Transverse colon (tissue), 4 donors: ENCODE data around the gene DLGAP1. TPM values are rescaled to one million over a fixed set of nuclear protein-coding genes. Genes with fewer than 3 reads are reported as not detected.

Experiments
- DNase-seq: peaks from one replicate; pipeline ENCODE4 v3.0.0-alpha.2; 2019
- H3K27ac ChIP-seq, 4 donors: fragments of 200-600 bp; sonication (generic); 2 replicates each; pipeline ENCODE4 v1.5.1; 2016 to 2018; ENCODE audit warnings: inconsistent platforms in 4 of 4
- H3K27me3 ChIP-seq: fragments of 200-600 bp; sonication (generic); 2 replicates; pipeline ENCODE4 v1.5.1; 2017; ENCODE audit warnings: inconsistent platforms
- H3K36me3 ChIP-seq, 4 donors: fragments of 200-600 bp; sonication (generic); 2 replicates each; pipeline ENCODE4 v1.5.1; 2017 to 2019; ENCODE audit warnings: inconsistent platforms in 4 of 4
- H3K4me1 ChIP-seq, 4 donors: fragments of 200-600 bp; sonication (generic); 2 replicates each; pipeline ENCODE4 v1.5.1; 2017 to 2020; ENCODE audit warnings: inconsistent platforms in 4 of 4
- H3K4me3 ChIP-seq, 4 donors: fragments of 200-600 bp; sonication (generic); 1 replicate in 1 of 4; 2 replicates in 3 of 4; pipeline versions ENCODE4 v1.5.1 to v1.6.1; 2017 to 2019; ENCODE audit warnings: inconsistent platforms in 4 of 4
- H3K9me3 ChIP-seq, 2 donors: fragments of 200-600 bp; sonication (generic); 2 replicates each; pipeline ENCODE4 v1.5.1; 2017 to 2019; ENCODE audit warnings: inconsistent platforms in 2 of 2
- EP300 ChIP-seq: sonication (generic); formaldehyde crosslinking; IDR thresholded peaks from one replicate; pipeline ENCODE4 v1.6.1; 2017; ENCODE audit warnings: antibody characterized with exemption, low read depth
- POLR2A ChIP-seq: fragments of 450-650 bp; IDR thresholded peaks from one replicate; pipeline ENCODE4 v1.6.1; 2016; ENCODE audit warnings: antibody characterized with exemption, mild to moderate bottlenecking, moderate library complexity
- POLR2AphosphoS5 ChIP-seq, 3 donors: sonication (generic); formaldehyde crosslinking; IDR thresholded peaks; one replicate each; pipeline ENCODE4 v1.6.1; 2016; ENCODE audit warnings: antibody characterized with exemption in 3 of 3
- WGBS, 2 donors: methylation state at CpG; one replicate each; pipeline ENCODE4 v1.1.5; 2018; ENCODE audit warnings: low coverage in 1 of 2; 5-methylcytosine and 5-hydroxymethylcytosine counted together
- in situ Hi-C, 4 donors: fragments of 200-750 bp; cut with MboI; loops; one replicate each; pipeline versions ENCODE4 v1.15.0 to v1.15.1; 2017; ENCODE audit warnings: low sequenced_read_pairs in 3 of 4, low pct_ligation_motif_present in 1 of 4, low pct_unique_long_range_greater_than_20kb in 1 of 4
- intact Hi-C: fragments of 100-400 bp; cut with DNase I; formaldehyde crosslinking; loops from one replicate; pipeline ENCODE4 v1.15.1; 2023; ENCODE audit warnings: low total_unique reads
- total RNA-seq, 4 donors: library from RNA; depleted of rRNA; stranded (reverse); fragments of >200 nt; gene quantifications; one replicate each; pipeline ENCODE4 v1.1.0, GENCODE V29; 2016
- TF ChIP-seq, protein P1 (sequence below), 5 experiments: fragments of 200-600 bp in 3 of 5; fragments of 450-650 bp in 2 of 5; sonication (generic) in 3 of 5; IDR thresholded peaks; 1 replicate in 2 of 5; 2 replicates in 3 of 5; pipeline ENCODE4 v1.5.1; 2016 to 2017; ENCODE audit warnings: antibody characterized with exemption in 5 of 5, inconsistent platforms in 3 of 5, mild to moderate bottlenecking in 2 of 5, moderate library complexity in 1 of 5

Gene DLGAP1
- total RNA-seq, 4 donors from 2014 or later, result 2.7 to 7.2 (median 3.3) TPM

DNA sequence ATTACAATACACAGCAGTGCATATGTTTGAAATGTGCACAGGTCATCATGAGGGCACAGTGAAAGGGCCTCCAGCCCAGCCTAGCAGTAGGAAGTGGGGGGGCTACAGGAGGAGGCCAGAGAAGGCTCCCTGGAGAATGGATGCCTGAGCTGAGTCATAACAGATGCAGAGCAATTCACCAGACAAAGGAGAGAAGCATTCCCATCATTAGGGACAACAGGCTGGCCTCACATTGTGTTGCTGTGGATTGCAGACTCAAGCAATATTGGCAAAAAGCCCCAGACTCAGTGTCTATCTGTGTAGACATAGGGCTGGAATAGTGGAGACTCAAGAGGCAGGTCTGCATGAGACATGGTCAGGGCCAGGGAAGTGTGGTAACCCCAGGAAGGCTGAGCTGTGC lies 329.9 kb downstream of the DLGAP1 start:
- Histone ChIP-seq H3K9me3 (no peaks in the 10 kb centered on the region), H3K4me3 (no peak overlapping the region), H3K36me3 (no peaks in the 10 kb centered on the region), H3K27me3 (no peaks in the 10 kb centered on the region), H3K27ac (no peak overlapping the region), H3K4me1 (no peaks in the 10 kb centered on the region)
- no peak for DNase-seq
- TF ChIP-seq EP300 (no peak), POLR2A (no peak), POLR2AphosphoS5 (IDR thresholded peaks at IDR 0.05) (no peak)
- in situ Hi-C loops, result no loop called here
- intact Hi-C loops, result no loop called here

DNA sequence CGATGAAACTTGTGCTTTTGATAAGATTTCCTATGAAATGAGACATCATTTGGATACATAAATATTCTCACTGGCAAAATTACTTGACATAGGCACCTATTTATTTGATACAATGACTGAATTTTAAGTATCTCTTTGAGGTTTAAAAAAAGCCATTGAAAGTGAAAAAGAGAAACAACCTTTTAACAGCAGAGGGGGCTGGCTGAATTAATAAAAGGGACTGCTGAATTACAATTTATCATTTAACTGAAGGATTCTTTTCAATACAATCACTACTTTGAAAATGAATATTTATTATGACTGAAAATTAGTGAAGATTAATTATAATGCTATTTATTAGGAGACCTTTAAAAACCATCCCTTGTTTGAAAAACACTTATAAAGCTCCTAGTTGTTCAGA lies 335.3 kb downstream of the DLGAP1 start:
- intact Hi-C loops (no loop called here), in situ Hi-C loops (loop anchor here in 3 of 4 donors (25.0 kb wide), 1 partner anchor 942 kb away; no protein-coding TSS in a partner anchor)
- no peak overlapping the region for H3K27ac ChIP-seq
- WGBS, 2 donors, result 77 to 92% methylated on average over 1 of the region's 1 CpG
- TF ChIP-seq EP300 (no peak), POLR2A (no peak), POLR2AphosphoS5 (IDR thresholded peaks at IDR 0.05) (no peak)
- TF ChIP-seq, protein P1, sequence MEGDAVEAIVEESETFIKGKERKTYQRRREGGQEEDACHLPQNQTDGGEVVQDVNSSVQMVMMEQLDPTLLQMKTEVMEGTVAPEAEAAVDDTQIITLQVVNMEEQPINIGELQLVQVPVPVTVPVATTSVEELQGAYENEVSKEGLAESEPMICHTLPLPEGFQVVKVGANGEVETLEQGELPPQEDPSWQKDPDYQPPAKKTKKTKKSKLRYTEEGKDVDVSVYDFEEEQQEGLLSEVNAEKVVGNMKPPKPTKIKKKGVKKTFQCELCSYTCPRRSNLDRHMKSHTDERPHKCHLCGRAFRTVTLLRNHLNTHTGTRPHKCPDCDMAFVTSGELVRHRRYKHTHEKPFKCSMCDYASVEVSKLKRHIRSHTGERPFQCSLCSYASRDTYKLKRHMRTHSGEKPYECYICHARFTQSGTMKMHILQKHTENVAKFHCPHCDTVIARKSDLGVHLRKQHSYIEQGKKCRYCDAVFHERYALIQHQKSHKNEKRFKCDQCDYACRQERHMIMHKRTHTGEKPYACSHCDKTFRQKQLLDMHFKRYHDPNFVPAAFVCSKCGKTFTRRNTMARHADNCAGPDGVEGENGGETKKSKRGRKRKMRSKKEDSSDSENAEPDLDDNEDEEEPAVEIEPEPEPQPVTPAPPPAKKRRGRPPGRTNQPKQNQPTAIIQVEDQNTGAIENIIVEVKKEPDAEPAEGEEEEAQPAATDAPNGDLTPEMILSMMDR (IDR thresholded peaks at IDR 0.05), result no peak
- no peaks in the 10 kb centered on the region for H3K36me3 ChIP-seq
- H3K4me1 ChIP-seq, result no peaks in the 10 kb centered on the region
- no peaks in the 10 kb centered on the region for H3K9me3 ChIP-seq
- no peak overlapping the region for H3K4me3 ChIP-seq
- no peaks in the 10 kb centered on the region for H3K27me3 ChIP-seq
- DNase-seq, result no peak

DNA sequence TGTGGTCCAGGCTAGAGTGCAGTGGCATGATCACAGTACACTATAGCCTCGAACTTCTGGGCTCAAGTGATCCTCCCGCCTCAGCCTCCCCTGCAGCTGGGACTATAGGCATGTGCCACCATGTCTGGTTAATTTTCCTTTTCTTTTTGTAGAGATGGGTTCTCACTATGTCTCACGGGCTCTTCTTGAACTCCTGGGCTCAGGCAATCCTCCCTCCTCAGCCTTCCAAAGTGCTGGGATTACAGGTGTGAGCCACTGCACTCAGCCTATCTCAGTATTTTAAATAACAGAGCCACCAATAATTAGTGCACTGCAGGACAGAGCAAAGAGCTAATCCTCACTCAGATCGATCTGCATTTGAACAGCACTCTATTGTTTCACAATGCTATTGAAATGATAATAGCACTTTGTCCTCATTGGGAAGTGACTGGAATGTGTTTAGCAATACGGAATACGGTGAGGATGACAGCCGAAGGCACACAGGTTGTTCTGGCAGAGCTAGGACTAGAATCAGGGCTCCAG lies 335.9 kb downstream of the DLGAP1 start:
- WGBS, 2 donors, result 55 to 72% methylated on average over 7 of the region's 7 CpGs
- DNase-seq, result no peak
- TF ChIP-seq, protein P1 (IDR thresholded peaks at IDR 0.05), result no peak
- TF ChIP-seq POLR2AphosphoS5 (IDR thresholded peaks at IDR 0.05), result no peak
- no peak for TF ChIP-seq EP300
- no peak for TF ChIP-seq POLR2A

DNA sequence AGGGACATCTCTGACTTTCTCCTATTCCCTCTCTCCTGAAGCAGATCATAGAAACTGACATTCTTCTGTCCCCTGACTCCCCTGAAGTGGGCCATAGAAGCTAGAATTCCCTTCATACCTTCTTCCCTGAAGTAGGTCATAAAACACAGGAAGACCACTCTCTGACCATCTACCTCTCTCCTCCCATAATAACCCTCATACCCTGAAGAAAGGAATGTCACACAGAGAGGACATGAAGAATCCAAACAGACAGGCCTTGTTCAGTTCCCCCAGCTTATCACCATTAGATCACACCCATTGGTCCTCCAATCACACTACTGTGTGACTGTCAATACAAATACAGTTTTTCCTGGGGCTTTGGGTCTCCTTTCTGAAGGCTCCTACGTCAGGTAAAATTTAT lies 347.1 kb downstream of the DLGAP1 start:
- intact Hi-C loops, result no loop called here
- no peaks in the 10 kb centered on the region for H3K9me3 ChIP-seq
- in situ Hi-C loops, result loop anchor here (10.0 to 25.0 kb wide), 2 partner anchors 947 to 954 kb away; no protein-coding TSS in a partner anchor
- no peaks in the 10 kb centered on the region for H3K36me3 ChIP-seq
- TF ChIP-seq POLR2AphosphoS5 (IDR thresholded peaks at IDR 0.05), result no peak
- TF ChIP-seq POLR2A, result no peak
- TF ChIP-seq, protein P1 (IDR thresholded peaks at IDR 0.05), result no peak
- no peak for TF ChIP-seq EP300
- no peaks in the 10 kb centered on the region for H3K4me1 ChIP-seq
- H3K4me3 ChIP-seq, result no peak overlapping the region
- DNase-seq, result no peak
- H3K27ac ChIP-seq, result no peak overlapping the region
- no peaks in the 10 kb centered on the region for H3K27me3 ChIP-seq
- WGBS, 2 donors, result 0 to 38% methylated on average over 1 of the region's 1 CpG

More for the DNA sequence above, 335.9 kb downstream of the DLGAP1 start:
- no peaks in the 10 kb centered on the region for H3K27me3 ChIP-seq
- intact Hi-C loops (no loop called here), in situ Hi-C loops (loop anchor here in 3 of 4 donors (25.0 kb wide), 1 partner anchor 943 kb away; no protein-coding TSS in a partner anchor)
- no peaks in the 10 kb centered on the region for H3K4me1 ChIP-seq
- H3K27ac ChIP-seq, result no peak overlapping the region
- H3K36me3 ChIP-seq, result no peaks in the 10 kb centered on the region
- H3K4me3 ChIP-seq, result no peak overlapping the region
- no peaks in the 10 kb centered on the region for H3K9me3 ChIP-seq

DNA sequence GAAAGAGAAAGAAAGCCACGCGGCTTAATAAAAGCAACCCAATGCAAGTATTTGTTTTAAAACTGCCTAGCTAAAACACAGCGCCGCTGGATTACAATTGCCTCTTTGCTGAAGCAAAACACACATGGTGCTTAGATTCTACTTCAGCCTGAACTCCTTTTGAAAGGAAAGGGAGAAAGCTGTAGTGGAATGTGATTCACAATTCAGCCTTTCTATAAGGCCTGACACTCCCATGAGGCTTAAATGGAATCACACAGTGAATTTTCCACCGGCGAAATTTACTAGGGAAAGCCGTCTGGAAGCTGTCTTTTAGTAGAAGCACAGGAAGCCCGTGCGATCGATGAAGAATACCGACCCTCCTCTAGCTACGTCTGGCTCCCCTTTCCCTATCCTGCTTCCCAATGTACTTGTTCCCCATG lies 348.0 kb downstream of the DLGAP1 start:
- Histone ChIP-seq H3K36me3 (no peaks in the 10 kb centered on the region), H3K27ac (no peak overlapping the region), H3K27me3 (no peaks in the 10 kb centered on the region), H3K9me3 (no peaks in the 10 kb centered on the region), H3K4me3 (peak overlapping the region in 1 of 4 donors; percentile 1), H3K4me1 (no peaks in the 10 kb centered on the region)
- WGBS, 2 donors, result 72 to 73% methylated on average over 12 of the region's 12 CpGs
- intact Hi-C loops (no loop called here), in situ Hi-C loops (loop anchor here (10.0 to 25.0 kb wide), 2 partner anchors 948 to 955 kb away; no protein-coding TSS in a partner anchor)
- no peak for DNase-seq
- TF ChIP-seq, protein P1 (IDR thresholded peaks at IDR 0.05), result no peak
- TF ChIP-seq POLR2AphosphoS5 (IDR thresholded peaks at IDR 0.05), result no peak
- no peak for TF ChIP-seq EP300
- no peak for TF ChIP-seq POLR2A
